AG09319 (cell line): ENCODE data around the gene PRICKLE2.

Source experiments
- DNase-seq: peaks from one replicate; pipeline ENCODE4 v3.0.0-alpha.2; 2010; ENCODE audit warnings: low read depth; ENCODE audit errors: extremely low read depth
- TF ChIP-seq, protein P1 (sequence below): IDR thresholded peaks from 2 replicates; pipeline ENCODE4 v1.5.1; 2011; ENCODE audit warnings: low read depth, mild to moderate bottlenecking, inconsistent platforms, low read length, moderate library complexity

Gene PRICKLE2

DNA sequence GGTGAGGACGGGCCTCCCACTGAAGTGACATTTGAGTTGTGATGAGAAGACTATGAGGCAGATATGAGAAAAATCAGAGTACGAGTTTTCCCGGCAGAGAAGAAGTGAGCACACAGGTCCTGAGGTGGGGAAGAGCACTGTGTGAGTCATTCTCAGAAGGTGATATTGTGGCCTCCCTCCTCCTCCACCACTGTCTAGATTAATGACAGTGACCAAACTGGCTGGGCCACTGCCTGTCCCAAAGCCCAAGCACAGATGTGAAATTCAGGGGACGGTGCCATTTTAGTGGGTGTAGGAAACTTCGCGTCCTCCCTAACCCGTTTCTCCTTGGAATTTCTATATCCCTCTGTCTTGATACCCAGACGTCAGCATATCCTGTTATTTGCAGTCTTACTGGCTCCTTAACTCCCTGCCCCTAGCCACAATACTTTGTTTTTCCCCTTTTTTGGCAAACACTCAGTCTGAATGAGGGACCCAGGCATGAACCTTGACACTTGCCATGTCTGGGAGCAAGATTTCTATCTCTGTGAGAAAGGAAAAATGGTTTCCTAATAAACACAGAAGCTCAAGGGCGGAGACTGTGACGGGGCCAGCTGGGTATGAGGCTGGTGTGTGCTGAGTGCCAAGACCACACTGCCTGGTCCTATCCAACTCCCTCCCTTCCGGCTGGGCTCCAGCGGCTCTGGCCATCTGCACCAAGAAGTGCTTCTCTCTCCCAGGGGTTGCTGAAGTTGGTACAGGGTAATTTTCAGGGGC, 15.2 kb downstream of the PRICKLE2 start:
- no peak for DNase-seq
- TF ChIP-seq, protein P1, sequence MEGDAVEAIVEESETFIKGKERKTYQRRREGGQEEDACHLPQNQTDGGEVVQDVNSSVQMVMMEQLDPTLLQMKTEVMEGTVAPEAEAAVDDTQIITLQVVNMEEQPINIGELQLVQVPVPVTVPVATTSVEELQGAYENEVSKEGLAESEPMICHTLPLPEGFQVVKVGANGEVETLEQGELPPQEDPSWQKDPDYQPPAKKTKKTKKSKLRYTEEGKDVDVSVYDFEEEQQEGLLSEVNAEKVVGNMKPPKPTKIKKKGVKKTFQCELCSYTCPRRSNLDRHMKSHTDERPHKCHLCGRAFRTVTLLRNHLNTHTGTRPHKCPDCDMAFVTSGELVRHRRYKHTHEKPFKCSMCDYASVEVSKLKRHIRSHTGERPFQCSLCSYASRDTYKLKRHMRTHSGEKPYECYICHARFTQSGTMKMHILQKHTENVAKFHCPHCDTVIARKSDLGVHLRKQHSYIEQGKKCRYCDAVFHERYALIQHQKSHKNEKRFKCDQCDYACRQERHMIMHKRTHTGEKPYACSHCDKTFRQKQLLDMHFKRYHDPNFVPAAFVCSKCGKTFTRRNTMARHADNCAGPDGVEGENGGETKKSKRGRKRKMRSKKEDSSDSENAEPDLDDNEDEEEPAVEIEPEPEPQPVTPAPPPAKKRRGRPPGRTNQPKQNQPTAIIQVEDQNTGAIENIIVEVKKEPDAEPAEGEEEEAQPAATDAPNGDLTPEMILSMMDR: no peak

DNA sequence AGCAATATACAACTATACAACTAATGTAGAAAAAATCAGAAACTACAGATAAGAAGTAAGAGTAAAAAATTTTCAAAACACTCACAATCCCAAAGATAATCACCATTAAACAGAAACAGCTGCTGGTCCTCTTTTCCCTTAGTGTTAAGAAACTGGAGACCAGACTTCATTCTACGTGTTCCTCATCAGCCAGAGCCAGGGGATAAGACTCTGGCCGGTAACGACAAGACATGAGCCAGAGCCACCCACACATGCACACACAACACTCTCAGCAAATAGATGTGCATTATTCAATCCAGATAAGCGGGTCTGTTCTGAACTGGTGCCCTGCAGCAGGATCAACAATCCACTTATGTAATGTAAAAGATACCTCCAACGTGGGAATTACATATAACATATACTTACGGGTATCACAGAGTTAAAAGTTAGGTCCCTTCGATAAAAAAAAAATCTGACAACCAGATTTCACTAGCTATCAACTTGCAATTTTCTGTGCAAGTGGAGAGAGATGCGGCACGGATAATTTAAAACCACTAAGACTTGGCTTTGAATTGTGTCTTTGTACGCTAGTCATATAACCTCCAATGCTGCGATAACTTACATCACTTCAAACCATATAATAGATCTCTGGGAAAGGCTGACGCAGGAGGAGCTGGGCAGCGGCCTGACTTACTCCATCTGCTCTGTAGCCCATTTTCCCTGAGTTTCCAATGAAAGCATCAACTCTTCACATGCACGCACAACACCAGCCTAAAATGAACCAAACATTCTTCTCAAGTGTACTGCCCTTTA, 17.8 kb downstream of the PRICKLE2 start:
- TF ChIP-seq, protein P1: no peak
- peak; percentile 50 for DNase-seq

DNA sequence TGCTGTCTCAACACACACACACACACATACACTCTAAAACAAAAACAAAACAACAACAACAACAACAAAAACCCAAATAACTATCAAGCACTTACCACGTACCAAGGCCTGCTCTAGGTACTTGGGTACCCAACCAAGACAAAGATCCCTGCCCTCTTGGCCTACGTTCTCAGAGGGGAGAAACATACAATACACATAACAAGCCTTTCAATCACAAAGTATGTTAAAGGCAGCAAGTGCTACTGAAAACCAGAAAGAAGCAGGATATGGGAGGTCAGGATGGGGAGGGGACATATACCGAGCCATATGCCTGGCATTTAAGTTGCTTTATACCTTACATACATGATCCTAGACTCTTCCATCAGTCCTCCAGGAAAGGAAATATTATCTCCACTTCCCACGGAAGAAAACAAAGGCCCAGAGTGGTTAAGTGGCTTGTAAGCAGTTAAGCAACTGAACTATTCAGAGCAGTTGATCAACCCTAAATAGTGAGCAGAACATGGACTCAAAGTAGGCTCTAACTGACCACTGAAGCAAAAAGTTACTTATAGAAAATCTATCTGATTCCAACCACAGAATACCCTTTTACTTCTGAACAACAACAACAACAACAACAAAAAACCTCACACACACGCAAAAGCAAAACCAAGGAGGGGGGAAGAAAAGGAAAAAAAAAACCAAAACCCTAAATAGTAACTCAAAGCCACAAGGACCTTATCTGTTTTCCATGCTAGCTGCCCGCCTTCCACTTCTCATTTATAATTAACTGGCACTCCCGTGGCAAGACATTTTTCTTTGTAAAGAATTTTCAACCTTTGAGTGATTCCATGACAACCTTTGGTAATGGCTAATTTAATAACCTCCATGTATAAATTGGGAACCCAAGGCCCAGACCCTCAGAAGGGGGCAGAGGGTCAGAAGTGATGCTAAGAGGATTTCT, 21.0 kb downstream of the PRICKLE2 start:
- no peak for DNase-seq
- TF ChIP-seq, protein P1: no peak

DNA sequence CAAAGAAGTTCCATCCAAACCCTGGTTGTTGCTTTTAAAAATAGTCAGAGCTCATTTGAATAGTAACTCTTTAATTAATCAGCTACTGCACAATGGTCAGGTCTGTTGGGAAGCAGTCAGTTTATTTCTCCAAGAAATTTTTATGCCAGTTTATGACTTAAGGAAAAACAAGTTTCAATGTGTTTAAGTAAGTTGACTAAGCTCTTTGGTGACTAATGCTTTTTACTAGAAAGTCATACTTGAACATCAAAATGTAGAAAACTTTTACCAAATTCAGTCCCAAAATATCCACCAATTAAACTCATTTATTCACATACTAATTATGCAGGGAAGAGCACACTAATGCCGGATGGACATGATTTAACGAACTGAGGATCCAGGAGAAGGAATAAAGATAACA, 22.1 kb downstream of the PRICKLE2 start:
- TF ChIP-seq, protein P1: no peak
- no peak for DNase-seq

DNA sequence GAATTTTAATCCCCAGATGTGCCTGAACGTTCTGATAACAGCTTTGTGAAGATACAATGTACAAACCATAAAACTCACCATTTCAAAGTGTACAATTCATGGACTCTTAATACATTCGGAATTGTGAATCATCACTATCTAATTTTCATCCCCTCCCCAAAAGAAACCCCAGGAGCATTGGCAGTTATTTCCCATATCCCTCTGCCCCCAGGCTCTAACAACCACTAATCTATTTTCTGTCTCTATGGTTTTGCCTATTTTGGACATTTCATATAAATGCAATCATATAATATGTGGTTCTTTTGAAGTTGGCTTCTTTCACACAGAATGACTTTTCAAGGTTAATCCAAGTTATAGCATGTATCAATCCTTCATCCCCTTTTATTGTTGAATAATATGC, 25.3 kb downstream of the PRICKLE2 start:
- TF ChIP-seq, protein P1: no peak
- no peak for DNase-seq

DNA sequence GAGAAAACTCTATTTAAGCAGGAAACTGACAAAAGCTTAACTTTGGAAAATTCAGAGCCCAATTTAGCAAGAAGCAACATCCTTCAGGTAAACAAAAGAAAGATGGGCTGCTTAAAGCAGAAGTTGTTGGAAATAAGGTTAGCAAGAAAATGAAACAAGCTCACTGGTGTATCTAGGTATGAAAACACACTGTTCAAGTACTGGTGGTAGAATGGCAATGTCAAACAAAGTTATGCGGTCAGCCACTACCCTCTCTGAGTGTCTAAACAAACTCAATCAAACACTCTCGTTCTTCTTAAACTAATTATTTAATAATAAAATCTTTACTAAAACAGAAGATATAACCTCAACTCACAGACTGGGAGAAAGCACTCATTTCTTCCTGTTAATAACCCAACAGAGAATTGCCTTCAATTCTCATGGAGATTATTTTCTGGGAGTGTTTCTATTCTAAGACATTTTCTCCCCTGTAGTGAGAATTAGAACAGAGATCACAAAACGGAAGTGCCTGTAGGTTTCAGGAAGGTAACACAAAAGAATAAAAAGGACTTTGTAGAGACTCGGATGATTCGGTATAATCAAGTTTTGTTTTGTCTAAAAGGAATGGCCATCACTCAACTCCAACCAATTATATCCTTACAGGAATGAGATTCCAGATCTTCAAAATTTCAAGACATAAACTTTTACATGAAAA, 28.9 kb downstream of the PRICKLE2 start:
- TF ChIP-seq, protein P1: no peak
- DNase-seq: no peak
